Activated CD4-positive, alpha-beta T cell treated with anti-CD3 and anti-CD28 coated beads, Interleukin-2, amount 50 U/mL, for 48 hours (primary cell): ENCODE measurements around the gene FSD1.

Experiments used
- DNase-seq, 2 experiments: peaks; one replicate each; pipeline ENCODE4 v3.0.0-alpha.2; 2020

Gene FSD1

DNA sequence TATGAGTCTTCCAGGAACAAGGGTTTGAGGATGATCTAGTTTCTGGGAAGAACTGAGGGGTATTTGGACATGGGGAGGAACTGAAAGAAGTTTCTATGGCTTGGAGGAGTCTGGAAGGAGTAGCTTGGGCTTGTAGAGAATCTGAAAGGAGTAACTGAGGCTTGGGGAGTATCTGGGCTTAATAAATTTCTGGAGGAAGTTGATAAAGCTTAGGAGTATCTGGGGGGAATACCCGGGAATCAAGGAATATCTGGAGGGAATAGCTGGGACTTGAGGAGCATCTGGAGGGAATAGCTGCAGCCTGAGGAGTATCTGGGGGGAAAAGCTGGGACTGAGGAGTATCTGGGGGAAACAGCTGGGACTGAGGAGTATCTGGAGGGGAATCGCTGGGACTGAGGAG lies 16.0 kb downstream of the FSD1 start:
- DNase-seq = no peak

- no peak for DNase-seq
Measured at GRCh38 chr19:4322942-4323665, 18.7 kb downstream of the FSD1 start.

DNA sequence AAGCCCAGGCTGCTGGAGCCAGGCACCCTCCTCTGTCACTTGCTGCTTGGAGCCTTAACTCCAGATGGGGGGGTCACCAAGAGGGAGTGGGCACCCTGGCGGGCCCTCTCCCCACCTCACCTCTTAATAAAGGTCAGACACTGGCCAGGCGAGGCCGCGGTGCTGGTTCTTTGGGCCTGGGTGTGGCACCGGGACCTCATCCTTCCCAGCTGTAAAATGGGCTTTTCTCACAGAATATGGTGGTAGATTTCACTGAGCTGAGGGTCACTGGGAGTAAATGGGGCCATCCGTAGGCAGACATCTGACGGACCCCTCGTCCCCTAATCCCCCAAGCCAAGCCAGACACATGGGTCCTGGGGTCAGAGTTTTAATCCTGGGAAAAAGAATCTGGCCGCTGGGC lies 19.3 kb downstream of the FSD1 start:
- no peak for DNase-seq

- DNase-seq = no peak
Measured at GRCh38 chr19:4324228-4324627, 19.8 kb downstream of the FSD1 start.

GRCh38 chr19:4326215-4326836 lies 21.9 kb downstream of the FSD1 start:
- DNase-seq = no peak

DNA sequence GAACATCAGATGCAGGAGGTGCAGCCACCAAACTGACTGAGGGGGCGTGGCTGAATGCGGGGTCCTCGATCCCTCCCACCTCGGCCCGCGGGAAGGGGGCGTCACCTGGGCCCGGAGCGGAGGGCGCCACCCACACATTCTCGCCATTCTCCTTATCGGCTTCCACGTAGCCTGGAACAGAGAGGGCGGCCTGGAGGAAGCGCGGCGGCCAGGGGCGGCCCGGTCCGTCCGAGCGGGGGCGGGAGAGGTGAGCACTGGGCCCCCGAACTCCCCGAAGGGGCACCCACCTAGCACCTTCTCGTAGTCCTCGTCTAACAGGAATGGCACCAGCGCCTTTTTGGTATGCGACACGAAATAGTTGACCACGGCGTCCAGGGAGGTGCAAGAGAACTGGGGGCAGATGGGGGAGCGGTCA lies 22.4 kb downstream of the FSD1 start:
- DNase-seq = no peak

GRCh38 chr19:4327252-4327876 lies 23.0 kb downstream of the FSD1 start:
- peak; percentile 78 to 82 for DNase-seq

DNA sequence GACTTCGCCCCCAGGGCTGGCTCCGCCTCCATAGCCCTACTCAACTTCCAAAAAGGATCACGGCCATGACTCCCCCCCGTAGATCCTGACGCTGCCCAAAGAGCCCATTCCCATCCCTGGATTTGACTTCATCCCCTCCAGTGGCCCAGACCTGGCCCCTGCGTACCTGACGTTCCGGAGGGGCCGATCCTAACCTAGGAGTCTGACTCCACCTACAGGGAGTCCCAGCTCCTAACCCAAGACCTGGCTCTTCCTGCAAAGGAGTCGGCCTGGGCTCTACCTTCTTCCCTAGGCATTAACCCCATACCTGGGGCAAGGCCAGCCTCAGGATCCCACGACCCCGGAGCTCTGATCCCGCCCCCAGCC lies 23.5 kb downstream of the FSD1 start:
- DNase-seq = no peak

- peak; percentile 91 to 92 for DNase-seq
Measured at GRCh38 chr19:4328243-4328990, 24.0 kb downstream of the FSD1 start.

DNA sequence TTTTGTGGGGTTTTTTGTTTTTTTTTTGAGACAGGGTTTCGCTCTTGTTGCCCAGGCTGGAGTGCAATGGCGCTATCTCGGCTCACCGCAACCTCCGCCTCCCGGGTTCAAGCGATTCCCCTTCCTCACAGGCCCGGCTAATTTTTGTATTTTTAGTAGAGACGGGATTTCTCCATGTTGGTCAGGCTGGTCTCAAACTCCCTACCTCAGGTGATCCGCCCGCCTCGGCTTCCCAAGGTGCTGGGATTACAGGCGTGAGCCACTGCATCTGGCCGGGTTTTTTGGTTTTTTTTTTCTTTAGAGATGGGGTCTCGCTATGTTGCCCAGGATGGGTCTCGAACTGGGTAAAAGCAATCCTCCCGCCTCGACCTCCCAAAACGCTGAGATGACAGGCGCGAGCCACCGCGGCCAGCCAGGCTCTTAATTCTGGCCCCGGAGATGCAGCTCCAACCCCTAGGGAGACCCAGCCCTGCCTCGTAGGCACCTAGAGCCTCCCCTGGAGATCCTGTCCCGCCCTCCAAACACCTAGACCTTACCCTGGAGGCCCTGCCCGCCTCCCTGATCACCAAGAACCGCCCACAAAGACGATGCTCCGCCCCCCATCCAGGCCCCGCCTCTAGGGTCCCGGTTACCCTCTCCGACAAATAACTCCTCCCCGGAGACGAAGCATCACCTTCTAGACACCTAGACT lies 24.7 kb downstream of the FSD1 start:
- DNase-seq = peak; percentile 45 to 50

- no peak for DNase-seq
Measured at GRCh38 chr19:4329858-4330257, 25.5 kb downstream of the FSD1 start.

DNA sequence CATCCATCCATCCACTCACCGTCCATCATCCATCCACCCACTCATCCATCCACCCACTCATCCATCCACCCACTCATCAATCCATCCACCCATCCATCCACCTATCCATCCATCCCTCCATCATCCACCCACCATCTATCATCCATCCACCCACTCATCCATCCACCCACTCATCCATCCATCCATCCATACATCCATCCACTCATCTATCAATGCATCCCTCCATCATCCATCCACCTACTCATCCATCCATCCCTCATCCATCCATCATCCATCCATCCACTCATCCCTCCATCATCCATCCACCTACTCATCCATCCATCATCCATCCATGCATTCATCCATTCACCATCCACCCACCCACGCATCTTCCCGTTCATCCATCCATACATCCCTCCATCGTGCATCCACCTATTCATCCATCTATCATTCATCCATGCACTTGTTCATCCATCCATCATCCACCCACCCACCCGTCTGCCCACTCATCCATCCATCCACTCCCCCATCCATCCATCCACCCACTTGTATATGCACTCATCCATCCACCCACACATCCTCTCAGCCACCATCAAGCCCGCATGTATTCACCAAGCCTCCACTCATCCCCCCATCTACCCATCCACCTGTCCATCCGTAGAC lies 30.7 kb downstream of the FSD1 start:
- no peak for DNase-seq

GRCh38 chr19:4337906-4338440 lies 33.6 kb downstream of the FSD1 start:
- no peak for DNase-seq

GRCh38 chr19:4338441-4339355 lies 34.3 kb downstream of the FSD1 start, which contains the start of gene STAP2:
TSS of gene STAP2 (minus strand) at chr19:4338827. CDS start at chr19:4338753, 74 bp downstream.
- peak; percentile 40 to 52 for DNase-seq

DNA sequence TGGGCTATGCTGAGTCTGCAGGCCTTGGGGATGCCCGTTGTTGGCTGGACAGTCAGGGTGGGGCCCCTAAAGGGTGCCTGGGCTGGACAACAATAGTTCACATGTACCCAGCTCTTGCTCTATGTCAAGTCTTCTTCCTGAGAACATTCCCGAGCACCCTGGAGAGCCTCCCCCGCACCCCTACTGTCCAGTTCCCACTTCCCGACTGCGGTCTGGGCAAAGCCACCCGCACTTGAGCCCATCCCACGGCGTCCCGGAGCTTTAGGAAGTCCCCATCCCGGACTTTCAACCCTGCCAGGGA lies 37.9 kb downstream of the FSD1 start:
- DNase-seq = no peak

- DNase-seq = peak; percentile 90 to 94
Measured at GRCh38 chr19:4342615-4343369, 38.4 kb downstream of the FSD1 start.

GRCh38 chr19:4343370-4344307 lies 39.2 kb downstream of the FSD1 start, which contains the start of gene MPND:
TSS of gene MPND (plus strand) at chr19:4343562. CDS start at chr19:4343594, 32 bp downstream.
- DNase-seq = peak; percentile 94 to 95

- no peak for DNase-seq
Measured at GRCh38 chr19:4345342-4346019, 41.1 kb downstream of the FSD1 start.
